HCT116 (cell line): Measurements from ENCODE around the gene IDI1. TPM values are rescaled to one million over a fixed set of nuclear protein-coding genes. Genes with fewer than 3 reads are reported as not detected.

Source experiments
- ATAC-seq: fragments of 200-7000 bp; cut with Tn5 transposase; 2 replicates; pipeline ENCODE4 v1.9.1; 2020; ENCODE audit warnings: mild to moderate bottlenecking, moderate library complexity
- BruUV-seq: library from RNA; stranded (reverse); fragments of 400-500 nt; replicated peaks from 2 replicates; lab custom pipeline; 2021; lab: Mats Ljungman, UMichigan
- CTCF ChIA-PET: fragments of 300-600 bp; sonication (Branson Sonifier 250); formaldehyde crosslinking; loops from one replicate; lab custom pipeline; 2021; ENCODE audit warnings: antibody characterized with exemption; lab: Charles Lee
- POLR2A ChIA-PET: fragments of 300-600, 350-600 bp; sonication (Branson Sonifier 250); formaldehyde crosslinking; loops from one replicate; lab custom pipeline; 2021; ENCODE audit warnings: antibody characterized with exemption; lab: Charles Lee
- RAD21 ChIA-PET, 2 experiments: fragments of 300-600 bp; sonication (Branson Sonifier 250); formaldehyde crosslinking; loops; one replicate each; lab custom pipeline; 2023; ENCODE audit warnings: low total read pairs in 2 of 2; ENCODE audit not compliant: uncharacterized antibody in 2 of 2, unreplicated experiment in 2 of 2, low non-redundant PET in 1 of 2; lab: Charles Lee
- DNase-seq: peaks from one replicate; pipeline ENCODE4 v3.0.0-alpha.2; 2010; ENCODE audit warnings: low read depth, low spot score
- H2AFZ ChIP-seq: fragments of 200-600 bp; shearing (Covaris generic), sonication (generic); 2 replicates; pipeline ENCODE4 v1.6.1; 2017; ENCODE audit warnings: low read depth, mixed run types, mixed read lengths, antibody characterized with exemption, low read length; ENCODE audit not compliant: poor library complexity, severe bottlenecking
- H3K27ac ChIP-seq: 2 replicates; pipeline ENCODE4 v1.5.1; 2012; ENCODE audit warnings: low read depth, low read length
- H3K27me3 ChIP-seq: fragments of 200-600 bp; sonication (generic); 2 replicates; pipeline ENCODE4 v1.6.1; 2016; ENCODE audit warnings: mixed run types, low read length, mixed read lengths; ENCODE audit not compliant: insufficient read depth
- H3K36me3 ChIP-seq, 2 experiments: fragments of 200-500 bp in 1 of 2; fragments of 200-600 bp in 1 of 2; sonication (Bioruptor generic) in 1 of 2; sonication (generic) in 1 of 2; 2 replicates each; pipeline versions ENCODE4 v1.5.1 to v1.6.1; 2014 to 2016; ENCODE audit warnings: low read length in 2 of 2, inconsistent platforms in 1 of 2, mixed read lengths in 1 of 2, mixed run types in 1 of 2; ENCODE audit not compliant: insufficient read depth in 2 of 2, control insufficient read depth in 1 of 2
- H3K4me1 ChIP-seq, 2 experiments: fragments of 200-600 bp in 1 of 2; sonication (generic) in 1 of 2; 2 replicates each; pipeline versions ENCODE4 v1.5.1 to v1.6.1; 2012 to 2017; ENCODE audit warnings: low read length in 2 of 2, inconsistent platforms in 1 of 2, mild to moderate bottlenecking in 1 of 2, mixed read lengths in 1 of 2, mixed run types in 1 of 2, moderate library complexity in 1 of 2; ENCODE audit not compliant: insufficient read depth in 2 of 2, control insufficient read depth in 1 of 2
- H3K4me2 ChIP-seq: fragments of 200-600 bp; sonication (generic); 2 replicates; pipeline ENCODE4 v1.6.1; 2017; ENCODE audit warnings: mixed run types, low read length, mixed read lengths
- H3K4me3 ChIP-seq, 2 experiments: fragments of 200-600 bp in 1 of 2; sonication (generic) in 1 of 2; replicated peaks in 1 of 2; 2 replicates each; pipeline ENCODE4 v1.5.1; 2011 to 2016; ENCODE audit warnings: low read length in 2 of 2, control low read depth in 1 of 2, low read depth in 1 of 2, mild to moderate bottlenecking in 1 of 2, mixed read lengths in 1 of 2, mixed run types in 1 of 2
- H3K79me2 ChIP-seq: fragments of 200-600 bp; sonication (generic); 2 replicates; pipeline ENCODE4 v1.6.1; 2017; ENCODE audit warnings: mild to moderate bottlenecking, mixed run types, low read length, moderate library complexity, mixed read lengths; ENCODE audit not compliant: insufficient read depth
- H3K9ac ChIP-seq: fragments of 200-600 bp; sonication (generic); 2 replicates; pipeline ENCODE4 v1.6.1; 2016; ENCODE audit warnings: low read length, mixed read lengths
- H3K9me2 ChIP-seq: fragments of 200-600 bp; sonication (generic), shearing (Covaris generic); 2 replicates; pipeline ENCODE4 v1.6.1; 2017; ENCODE audit warnings: mixed run types, mild to moderate bottlenecking, moderate library complexity; ENCODE audit not compliant: insufficient read depth
- H3K9me3 ChIP-seq, 2 experiments: fragments of 200-500 bp in 1 of 2; fragments of 200-600 bp in 1 of 2; sonication (Bioruptor generic) in 1 of 2; sonication (generic) in 1 of 2; 2 replicates each; pipeline ENCODE4 v1.6.1; 2014 to 2017; ENCODE audit warnings: low read length in 2 of 2, mixed read lengths in 2 of 2, inconsistent platforms in 1 of 2, low read depth in 1 of 2, mild to moderate bottlenecking in 1 of 2, mixed run types in 1 of 2, moderate library complexity in 1 of 2; ENCODE audit not compliant: control insufficient read depth in 1 of 2, insufficient read depth in 1 of 2
- H4K20me1 ChIP-seq: fragments of 200-600 bp; sonication (generic), shearing (Covaris generic); 2 replicates; pipeline ENCODE4 v1.6.1; 2017; ENCODE audit warnings: mixed run types, mild to moderate bottlenecking, moderate library complexity; ENCODE audit not compliant: insufficient read depth
- CBX3 ChIP-seq: IDR thresholded peaks from 2 replicates; pipeline ENCODE4 v1.6.1; 2012; ENCODE audit warnings: low read depth
- ELF1 ChIP-seq: IDR thresholded peaks from 2 replicates; pipeline ENCODE4 v1.6.1; 2012; ENCODE audit warnings: low read depth, borderline replicate concordance
- EZH2 ChIP-seq: fragments of 200-600 bp; sonication (generic); IDR thresholded peaks from 2 replicates; pipeline ENCODE4 v1.6.1; 2017; ENCODE audit warnings: antibody characterized with exemption, mixed run types
- POLR2A ChIP-seq: IDR thresholded peaks from 2 replicates; pipeline ENCODE4 v1.7.0; 2011; ENCODE audit warnings: borderline replicate concordance; ENCODE audit not compliant: insufficient read depth, insufficient read length; ENCODE audit errors: extremely low read depth
- RAD21 ChIP-seq: IDR thresholded peaks from 2 replicates; pipeline ENCODE4 v1.6.1; 2012; ENCODE audit warnings: low read depth, mild to moderate bottlenecking
- SRF ChIP-seq: IDR thresholded peaks from 2 replicates; pipeline ENCODE4 v1.6.1; 2012; ENCODE audit warnings: low read depth
- intact Hi-C: fragments of 100-400 bp; cut with micrococcal nuclease; formaldehyde crosslinking; loops from 2 replicates; pipeline ENCODE4 v1.10.0; 2022
- total RNA-seq: library from RNA; stranded (reverse); gene quantifications from one replicate; pipeline ENCODE4 v1.2.1, GENCODE V29; 2021; ENCODE audit not compliant: unreplicated experiment
- TF ChIP-seq, protein P1 (sequence below): IDR thresholded peaks from 2 replicates; pipeline ENCODE4 v1.6.1; 2012
- TF ChIP-seq, protein P2 (sequence below): IDR thresholded peaks from 2 replicates; pipeline ENCODE4 v1.6.1; 2012; ENCODE audit warnings: low read depth

Gene IDI1
- total RNA-seq, 1 experiment from 2014 or later = 37.8 TPM

DNA sequence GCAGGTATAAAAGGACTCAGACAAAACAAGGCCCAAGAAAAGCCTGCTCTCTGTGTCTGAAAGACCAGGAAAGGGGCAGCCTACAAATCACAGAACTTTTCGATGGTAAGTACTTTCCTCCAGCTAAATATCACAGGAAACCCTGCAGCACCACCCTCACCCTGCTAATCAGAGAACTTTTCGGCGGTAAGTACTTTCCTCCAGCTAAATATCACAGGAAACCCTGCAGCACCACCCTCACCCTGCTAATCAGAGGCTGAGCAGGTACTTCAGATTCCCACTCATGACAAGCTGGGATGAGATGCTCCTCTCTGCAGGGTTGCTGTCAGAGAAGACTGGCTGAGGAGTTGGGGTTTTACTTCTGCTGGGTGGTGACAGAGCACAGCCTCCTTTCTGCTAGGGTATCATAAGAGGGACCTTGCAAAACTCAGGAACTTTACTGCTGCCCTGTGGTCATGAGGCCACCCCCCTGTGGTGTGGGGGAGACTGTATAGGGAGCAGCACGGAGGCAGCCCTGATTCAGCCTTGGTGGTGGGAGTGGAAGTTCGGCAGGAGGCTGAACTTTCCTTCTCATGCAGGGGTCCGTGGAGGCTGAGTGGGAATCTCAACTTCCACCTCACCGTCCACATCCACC is 14.4 kb upstream of the IDI1 start:
- Histone ChIP-seq H3K27me3 (no peaks in the 10 kb centered on the region), H3K27ac (no peak overlapping the region), H3K4me2 (no peak overlapping the region), H3K4me1 (no peaks in the 10 kb centered on the region), H3K4me3 (no peak overlapping the region), H3K9me2 (no peaks in the 10 kb centered on the region), H3K9ac (no peak overlapping the region), H2AFZ (no peak overlapping the region), H3K79me2 (peaks cover 38% of the 10 kb centered on the region), H3K36me3 (no peaks in the 10 kb centered on the region), H4K20me1 (0 out of 2 replicates have a peak, but pooled peaks cover 3% of the 10 kb centered on the region), H3K9me3 (no peaks in the 10 kb centered on the region)
- POLR2A ChIA-PET = no interaction called here
- no TSS peak for BruUV-seq
- ATAC-seq = no peak
- intact Hi-C loops = no loop called here
- CTCF ChIA-PET = no interaction called here
- RAD21 ChIA-PET = no interaction called here
- TF ChIP-seq SRF (no peak), POLR2A (no peak), EZH2 (no peak), ELF1 (no peak), RAD21 (no peak), CBX3 (no peak)
- TF ChIP-seq, protein P1, sequence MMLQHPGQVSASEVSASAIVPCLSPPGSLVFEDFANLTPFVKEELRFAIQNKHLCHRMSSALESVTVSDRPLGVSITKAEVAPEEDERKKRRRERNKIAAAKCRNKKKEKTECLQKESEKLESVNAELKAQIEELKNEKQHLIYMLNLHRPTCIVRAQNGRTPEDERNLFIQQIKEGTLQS = no peak
- TF ChIP-seq, protein P2, sequence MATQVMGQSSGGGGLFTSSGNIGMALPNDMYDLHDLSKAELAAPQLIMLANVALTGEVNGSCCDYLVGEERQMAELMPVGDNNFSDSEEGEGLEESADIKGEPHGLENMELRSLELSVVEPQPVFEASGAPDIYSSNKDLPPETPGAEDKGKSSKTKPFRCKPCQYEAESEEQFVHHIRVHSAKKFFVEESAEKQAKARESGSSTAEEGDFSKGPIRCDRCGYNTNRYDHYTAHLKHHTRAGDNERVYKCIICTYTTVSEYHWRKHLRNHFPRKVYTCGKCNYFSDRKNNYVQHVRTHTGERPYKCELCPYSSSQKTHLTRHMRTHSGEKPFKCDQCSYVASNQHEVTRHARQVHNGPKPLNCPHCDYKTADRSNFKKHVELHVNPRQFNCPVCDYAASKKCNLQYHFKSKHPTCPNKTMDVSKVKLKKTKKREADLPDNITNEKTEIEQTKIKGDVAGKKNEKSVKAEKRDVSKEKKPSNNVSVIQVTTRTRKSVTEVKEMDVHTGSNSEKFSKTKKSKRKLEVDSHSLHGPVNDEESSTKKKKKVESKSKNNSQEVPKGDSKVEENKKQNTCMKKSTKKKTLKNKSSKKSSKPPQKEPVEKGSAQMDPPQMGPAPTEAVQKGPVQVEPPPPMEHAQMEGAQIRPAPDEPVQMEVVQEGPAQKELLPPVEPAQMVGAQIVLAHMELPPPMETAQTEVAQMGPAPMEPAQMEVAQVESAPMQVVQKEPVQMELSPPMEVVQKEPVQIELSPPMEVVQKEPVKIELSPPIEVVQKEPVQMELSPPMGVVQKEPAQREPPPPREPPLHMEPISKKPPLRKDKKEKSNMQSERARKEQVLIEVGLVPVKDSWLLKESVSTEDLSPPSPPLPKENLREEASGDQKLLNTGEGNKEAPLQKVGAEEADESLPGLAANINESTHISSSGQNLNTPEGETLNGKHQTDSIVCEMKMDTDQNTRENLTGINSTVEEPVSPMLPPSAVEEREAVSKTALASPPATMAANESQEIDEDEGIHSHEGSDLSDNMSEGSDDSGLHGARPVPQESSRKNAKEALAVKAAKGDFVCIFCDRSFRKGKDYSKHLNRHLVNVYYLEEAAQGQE = no peak
- DNase-seq = no peak
